GM18498 (cell line): ENCODE measurements around the gene GALNT17.

Experiments
- ATAC-seq: cut with Tn5 transposase; IDR thresholded peaks from one replicate; pipeline ENCODE4 v1.9.1; 2021; ENCODE audit warnings: mild to moderate bottlenecking, moderate library complexity; ENCODE audit not compliant: unreplicated experiment

Gene GALNT17

DNA sequence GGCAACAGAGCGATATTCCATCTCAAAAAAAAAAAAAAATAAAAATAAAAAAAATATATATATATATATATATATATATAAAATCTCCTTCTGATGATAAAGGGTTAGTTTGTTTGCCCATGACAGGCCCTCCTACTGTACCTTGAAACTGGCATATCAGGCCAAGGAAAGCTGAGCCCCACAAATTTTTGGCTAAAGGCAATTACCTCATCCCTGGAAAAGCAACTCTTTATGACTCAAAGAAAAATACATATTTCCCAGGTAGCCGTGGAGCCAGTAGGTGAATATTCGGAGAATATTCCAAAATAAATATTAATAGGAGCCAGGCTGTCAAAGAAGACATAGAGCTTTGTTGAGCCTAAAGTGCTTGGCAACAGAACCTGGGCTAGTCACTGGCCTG, 245.1 kb downstream of the GALNT17 start:
- no peak for ATAC-seq

DNA sequence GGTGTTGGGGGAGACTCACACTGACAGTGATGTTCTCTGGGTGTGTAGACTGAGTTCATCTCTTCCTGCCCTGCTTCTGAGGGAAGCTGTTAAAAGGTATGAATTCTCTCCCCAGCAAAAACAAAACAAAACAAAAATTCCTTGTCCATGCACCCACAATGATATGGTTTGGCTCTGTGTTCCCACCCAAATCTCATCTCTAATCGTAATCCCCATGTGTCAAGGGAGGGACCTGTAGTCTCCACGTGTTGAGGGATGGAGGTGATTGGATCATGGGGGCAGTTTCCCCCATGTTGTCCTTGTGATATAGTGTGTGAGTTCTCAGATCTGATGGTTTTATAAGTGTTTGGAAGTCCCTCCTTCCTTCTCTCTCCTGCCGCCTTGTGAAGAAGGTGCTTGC, 245.5 kb downstream of the GALNT17 start:
- no peak for ATAC-seq

DNA sequence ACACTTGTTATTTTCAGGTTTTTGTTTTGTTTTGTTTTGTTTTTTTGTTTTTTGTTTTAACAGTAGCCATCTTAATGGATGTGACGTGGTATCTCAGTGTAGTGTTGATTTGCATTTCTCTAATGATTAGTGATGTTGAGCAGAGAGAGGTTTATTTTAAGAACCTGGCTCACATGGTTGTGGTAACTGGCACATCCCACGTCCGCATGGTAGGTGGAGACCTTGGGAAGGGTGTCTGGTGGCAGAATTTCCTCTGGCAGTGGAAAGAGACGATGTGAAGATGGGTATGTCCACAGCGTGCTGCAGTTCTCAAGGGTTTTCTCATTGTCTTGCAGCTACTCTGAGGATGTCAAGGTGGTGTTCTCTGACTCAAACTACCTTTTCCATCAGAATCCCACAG, 252.2 kb downstream of the GALNT17 start:
- ATAC-seq, result no peak

DNA sequence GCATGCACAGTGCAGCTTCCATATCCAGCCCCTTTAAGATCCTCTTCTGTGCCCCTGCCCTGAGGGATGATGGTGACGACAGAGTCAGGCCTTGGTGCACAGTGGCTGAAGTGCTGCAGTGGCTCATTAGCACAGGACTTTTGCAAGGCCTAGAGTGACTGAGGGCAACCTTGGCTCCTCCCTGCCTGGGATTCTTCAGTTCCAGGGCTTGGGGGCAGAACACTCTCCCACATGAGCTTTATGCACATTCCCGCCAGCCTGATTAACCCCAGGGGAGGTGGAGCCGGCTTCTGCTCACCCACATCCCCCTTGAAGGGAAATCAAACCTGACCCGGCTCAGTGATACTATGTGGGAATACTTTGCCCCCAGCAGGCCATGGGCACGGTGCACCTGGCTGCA, 253.4 kb downstream of the GALNT17 start:
- ATAC-seq, result no peak

DNA sequence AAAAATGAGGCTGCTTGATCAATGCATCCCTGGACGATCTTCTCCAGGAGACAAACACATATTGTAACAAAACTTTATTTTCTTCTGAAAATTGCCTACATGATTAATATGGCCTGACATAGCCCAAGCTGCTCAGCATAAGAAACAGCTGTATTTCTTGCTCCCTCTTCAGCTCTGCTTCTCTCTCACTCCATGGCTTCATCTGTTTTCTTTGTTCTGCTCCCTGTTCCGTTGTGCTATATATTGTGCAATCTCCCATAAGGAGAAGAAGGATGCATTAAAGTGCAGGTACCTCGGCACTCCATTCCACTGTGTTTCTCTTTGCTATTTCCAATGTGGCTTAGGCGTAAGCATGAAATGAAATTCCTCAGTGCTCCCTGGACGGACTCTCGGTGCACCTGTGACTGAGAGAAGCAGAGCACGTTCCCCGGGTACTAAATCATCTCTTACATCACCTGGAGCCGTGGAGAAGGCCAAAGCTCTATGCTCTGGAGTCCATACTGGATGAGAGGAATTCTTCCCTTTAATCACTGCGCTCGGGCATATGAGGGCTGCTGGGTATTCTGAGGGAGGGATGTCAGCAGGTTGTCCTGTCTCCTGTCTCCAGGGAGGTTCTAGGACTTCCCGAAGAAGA, 254.3 kb downstream of the GALNT17 start:
- ATAC-seq, result no peak

GRCh38 chr7:71388181-71388580, 256.2 kb downstream of the GALNT17 start:
- ATAC-seq, result no peak

- no peak for ATAC-seq
These were observed 258.0 kb downstream of the GALNT17 start for GRCh38 chr7:71389976-71390375.

DNA sequence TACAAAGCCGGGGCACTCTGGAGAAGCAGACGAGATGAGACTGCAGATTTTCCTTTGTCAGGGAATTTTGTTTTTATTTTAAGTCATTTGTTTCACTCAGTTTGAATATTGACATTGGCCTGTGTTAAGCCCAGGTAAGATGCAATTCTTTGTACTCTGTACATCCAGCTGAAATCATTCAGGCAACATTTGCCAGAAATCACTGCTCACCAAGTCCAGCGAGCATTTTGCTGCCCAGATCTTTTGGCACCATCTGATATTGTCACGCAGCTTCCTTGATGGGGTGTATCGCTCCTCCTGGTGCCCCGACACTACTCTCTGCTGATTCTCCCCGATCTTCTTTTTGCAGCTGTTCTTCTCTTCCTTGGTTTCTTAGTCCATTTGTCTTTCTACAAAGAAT, 261.7 kb downstream of the GALNT17 start:
- ATAC-seq, result no peak

- ATAC-seq, result no peak
These were observed 270.7 kb downstream of the GALNT17 start for GRCh38 chr7:71402684-71403083.

- ATAC-seq, result no peak
These were observed 271.4 kb downstream of the GALNT17 start for GRCh38 chr7:71403202-71403946.

DNA sequence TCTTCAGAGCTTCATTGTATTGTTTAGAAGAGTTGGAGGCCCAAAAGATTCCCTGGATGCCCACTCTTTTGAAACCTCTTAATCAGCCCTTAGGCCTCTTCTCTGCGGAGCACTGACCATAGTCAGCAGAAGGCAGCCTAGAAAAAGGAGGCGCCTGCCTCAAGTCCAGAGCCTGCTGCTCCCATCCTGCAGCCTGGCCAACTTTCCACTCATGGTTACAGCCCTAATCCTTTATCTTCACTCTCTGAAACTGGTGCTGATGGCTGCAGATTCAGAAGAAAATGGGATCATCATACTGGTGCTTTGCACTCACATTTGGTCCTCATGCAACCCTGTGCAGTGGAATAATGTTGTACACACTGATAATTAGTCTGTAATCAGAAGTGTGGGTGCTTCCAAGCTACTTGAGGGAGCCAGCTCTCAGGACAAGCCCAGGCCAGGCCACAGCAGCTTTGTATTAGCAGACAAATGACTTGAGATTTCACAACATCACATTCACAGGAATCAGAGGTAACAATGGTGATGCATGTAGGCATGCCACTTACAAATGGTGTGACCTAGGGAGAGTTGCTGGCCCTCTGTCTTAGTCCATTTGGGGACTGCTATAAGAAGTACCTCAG, 272.9 kb downstream of the GALNT17 start:
- no peak for ATAC-seq

GRCh38 chr7:71408271-71408670, 276.3 kb downstream of the GALNT17 start:
- no peak for ATAC-seq

- ATAC-seq, result no peak
These were observed 277.7 kb downstream of the GALNT17 start for GRCh38 chr7:71409550-71410157.

- ATAC-seq, result no peak
These were observed 279.5 kb downstream of the GALNT17 start for GRCh38 chr7:71411475-71411874.

DNA sequence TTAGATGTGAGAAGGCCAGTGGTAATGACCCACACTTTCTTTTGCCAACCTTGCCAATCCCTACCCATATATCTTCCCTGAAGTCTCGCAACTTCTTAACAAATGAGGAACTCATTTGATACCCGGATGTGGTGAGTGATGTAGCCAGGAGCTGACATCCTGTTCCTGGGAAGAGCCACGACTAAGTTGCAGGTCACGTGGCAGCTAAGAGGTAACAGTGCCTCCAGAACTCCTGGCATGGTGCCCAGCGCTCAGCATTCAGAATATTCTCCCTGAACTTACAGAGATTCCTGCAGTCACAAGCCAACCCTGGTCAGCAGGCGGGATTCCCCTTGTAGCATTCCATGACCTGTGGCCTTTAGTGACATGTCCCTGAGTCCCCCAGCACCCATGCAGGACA, 282.5 kb downstream of the GALNT17 start:
- no peak for ATAC-seq

DNA sequence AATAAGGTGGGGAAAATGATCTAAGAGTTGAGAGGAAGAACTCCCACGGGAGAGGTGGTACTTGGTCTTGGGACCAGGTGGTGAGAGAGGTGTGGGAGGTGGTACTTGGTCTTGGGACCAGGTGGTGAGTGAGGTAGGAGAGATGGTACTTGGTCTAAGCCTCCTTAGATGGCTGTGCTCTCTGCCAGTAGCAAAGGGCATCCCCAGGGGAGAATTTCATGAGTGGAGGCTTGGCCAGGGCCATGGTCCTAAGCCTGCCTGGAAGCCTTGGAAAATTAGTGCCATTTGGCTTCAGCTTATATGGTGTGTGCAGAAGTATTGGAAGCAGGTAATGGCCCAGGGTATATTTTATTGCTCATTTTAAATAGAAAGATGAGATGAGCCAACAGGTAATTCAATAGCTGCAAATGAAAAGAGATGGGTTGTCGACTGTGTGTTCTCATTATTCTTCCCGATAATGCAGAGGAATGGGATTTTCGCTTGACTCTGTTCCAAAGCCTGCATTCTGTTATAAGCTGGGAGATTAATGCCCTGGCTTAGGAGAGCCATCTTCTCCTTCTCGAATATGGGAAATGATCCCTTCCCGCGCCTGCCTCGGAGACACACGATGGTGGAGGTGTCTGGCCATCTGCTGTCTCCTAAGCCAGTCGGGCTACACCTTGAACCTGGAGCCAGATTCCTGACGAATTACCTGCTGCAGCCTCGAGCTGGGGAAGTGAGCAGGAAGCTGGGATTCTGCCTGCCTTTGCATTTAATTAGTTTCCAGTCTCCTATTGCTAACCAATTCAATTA, 287.8 kb downstream of the GALNT17 start:
- ATAC-seq, result no peak

- ATAC-seq, result no peak
These were observed 290.2 kb downstream of the GALNT17 start for GRCh38 chr7:71422104-71422503.

DNA sequence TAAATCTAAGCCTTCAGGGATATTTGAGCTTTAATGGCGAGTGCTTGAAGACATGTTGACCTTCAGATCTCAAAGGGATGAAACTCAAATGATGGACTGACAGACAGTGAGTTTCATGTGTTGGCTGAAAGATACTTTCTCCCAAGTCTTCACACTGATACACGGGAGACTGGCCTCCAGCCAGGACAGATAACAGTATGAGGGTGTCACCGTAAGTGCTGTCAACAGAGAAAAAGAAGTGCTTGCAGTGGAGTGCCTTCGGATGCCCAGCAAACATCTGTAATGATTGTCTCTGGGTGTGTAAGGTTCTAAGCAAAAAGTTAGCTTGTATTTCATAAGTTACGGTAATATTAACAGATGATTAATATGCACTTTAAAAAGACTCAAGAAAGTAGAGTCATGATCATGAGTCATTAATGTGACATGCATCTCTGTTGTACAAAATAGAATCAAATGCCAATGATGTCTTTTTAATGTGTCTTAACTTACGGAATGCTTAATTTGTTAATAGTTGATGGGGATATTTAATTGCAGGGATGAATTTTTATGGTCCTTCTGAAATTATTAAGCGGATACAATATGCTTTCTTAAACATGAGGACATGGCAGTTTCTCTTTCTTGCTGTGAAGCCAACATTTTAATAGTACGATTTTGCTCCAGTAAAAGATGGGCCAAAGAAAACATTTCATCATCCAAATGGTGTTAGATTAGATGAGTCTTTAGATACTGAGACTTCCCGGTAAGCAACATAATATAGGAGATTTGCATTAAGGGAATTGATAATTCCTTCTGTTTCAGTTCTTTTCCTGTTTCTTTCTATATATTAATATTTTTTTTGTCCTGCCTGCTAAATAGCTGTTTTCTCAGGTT, 292.5 kb downstream of the GALNT17 start:
- no peak for ATAC-seq

GRCh38 chr7:71429083-71429482, 297.1 kb downstream of the GALNT17 start:
- no peak for ATAC-seq

DNA sequence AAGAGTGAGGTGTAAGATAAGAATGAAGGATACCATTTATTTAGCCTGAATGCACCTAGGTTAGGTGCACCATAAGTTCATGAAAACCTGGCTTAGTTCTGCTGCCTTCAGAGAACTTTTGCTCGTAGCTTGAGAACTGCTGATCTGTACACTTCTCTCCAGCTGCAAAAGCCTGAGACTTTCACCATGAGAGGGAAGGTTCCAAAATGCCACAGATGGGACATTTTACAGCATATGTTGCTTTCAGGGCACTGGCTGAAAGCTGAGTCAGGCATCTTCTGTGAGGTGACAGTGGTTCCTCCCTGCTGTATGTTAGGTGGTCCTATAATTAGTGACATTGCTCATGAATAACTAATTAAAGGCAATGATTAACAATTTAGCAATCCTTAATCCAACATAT, 298.3 kb downstream of the GALNT17 start:
- ATAC-seq, result no peak
